Measurements from ENCODE around the gene RPL27A.

DNA sequence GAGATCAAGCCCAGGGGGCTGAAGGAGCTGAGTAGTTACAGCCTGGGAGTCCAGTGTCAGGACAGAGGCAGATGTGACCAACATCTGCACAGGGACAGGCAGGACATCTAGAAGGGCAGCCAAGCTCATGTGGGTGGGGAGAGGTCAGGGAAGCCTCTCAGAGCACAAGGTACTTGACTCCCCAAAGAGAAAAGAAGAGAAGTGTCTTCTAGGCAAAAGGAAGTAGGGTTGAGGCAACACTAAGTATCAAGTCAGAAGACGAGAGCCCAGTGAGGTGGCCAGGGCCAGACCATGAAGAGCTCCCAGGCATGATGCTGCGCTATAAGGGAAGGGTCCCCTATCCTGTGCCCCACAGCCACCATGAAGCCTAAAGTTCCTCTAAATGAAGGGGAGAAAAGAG, 21.5 kb downstream of the RPL27A start:
- TF ChIP-seq, protein P1, sequence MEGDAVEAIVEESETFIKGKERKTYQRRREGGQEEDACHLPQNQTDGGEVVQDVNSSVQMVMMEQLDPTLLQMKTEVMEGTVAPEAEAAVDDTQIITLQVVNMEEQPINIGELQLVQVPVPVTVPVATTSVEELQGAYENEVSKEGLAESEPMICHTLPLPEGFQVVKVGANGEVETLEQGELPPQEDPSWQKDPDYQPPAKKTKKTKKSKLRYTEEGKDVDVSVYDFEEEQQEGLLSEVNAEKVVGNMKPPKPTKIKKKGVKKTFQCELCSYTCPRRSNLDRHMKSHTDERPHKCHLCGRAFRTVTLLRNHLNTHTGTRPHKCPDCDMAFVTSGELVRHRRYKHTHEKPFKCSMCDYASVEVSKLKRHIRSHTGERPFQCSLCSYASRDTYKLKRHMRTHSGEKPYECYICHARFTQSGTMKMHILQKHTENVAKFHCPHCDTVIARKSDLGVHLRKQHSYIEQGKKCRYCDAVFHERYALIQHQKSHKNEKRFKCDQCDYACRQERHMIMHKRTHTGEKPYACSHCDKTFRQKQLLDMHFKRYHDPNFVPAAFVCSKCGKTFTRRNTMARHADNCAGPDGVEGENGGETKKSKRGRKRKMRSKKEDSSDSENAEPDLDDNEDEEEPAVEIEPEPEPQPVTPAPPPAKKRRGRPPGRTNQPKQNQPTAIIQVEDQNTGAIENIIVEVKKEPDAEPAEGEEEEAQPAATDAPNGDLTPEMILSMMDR (IDR thresholded peaks at IDR 0.05; ENCODE audit: low read depth, low read length) = no peak
- TF ChIP-seq EZH2phosphoT487 (IDR thresholded peaks at IDR 0.05; ENCODE audit: low read depth) = no peak

Measured in OCI-LY3 (cell line).